Left colon (tissue), 2 donors: ENCODE results near the gene FHAD1. TPM values are rescaled to one million over a fixed set of nuclear protein-coding genes. Genes with fewer than 3 reads are reported as not detected.
"Not testable (repeated sequence)": the region's sequence is repeated elsewhere in the genome, so short reads cannot be mapped to it uniquely, and the experiment has no call there.

Experiments used
- ATAC-seq: fragments of 200-7000 bp; cut with Tn5 transposase; one replicate; pipeline ENCODE4 v1.9.1; 2020; ENCODE audit warnings: mild to moderate bottlenecking, moderate library complexity
- DNase-seq, 2 donors: peaks; one replicate each; pipeline ENCODE4 v3.0.0-alpha.2; 2020
- intact Hi-C, 2 donors: fragments of 100-400 bp; cut with DNase I in 1 of 2; cut with micrococcal nuclease in 1 of 2; formaldehyde crosslinking; loops; one replicate each; pipeline versions ENCODE4 v1.11.2 to v1.14.0; 2022; cut with DNase I, micrococcal nuclease
- total RNA-seq, 2 donors: library from RNA; stranded (reverse); fragmentation: NEBNext Ultra II Directional; extraction: Animal tissue kit (Norgen Biotek cat#: 25700); gene quantifications; one replicate each; pipeline ENCODE4 v1.2.1, GENCODE V29; 2021
- donor health status: DM: no; HTN: no; CAD: no.
- donor health status: DM: yes; HTN: yes; CAD: no.

The FHAD1 gene
- total RNA-seq, 2 donors from 2014 or later, result 1.2 to 1.3 TPM

DNA sequence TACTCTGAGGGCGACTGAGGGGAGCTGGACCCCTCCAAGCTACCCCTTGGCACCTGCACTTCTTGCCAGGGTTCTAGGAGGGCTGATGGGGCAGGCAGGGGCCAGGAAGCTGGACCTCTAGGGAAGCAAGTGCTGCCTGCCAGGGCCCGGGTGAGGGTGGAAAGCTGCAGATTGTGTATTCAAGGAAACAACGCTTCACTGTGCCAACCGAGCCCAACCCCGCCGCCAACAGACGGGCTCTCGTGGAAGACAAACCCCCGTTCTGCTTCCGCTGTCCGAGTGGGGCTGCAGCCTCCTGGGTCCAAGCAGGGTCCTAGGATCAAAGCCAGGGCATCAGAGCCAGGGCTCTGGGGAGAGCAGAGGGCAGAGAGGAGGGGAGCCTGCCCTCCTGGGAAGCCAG is 165.8 kb downstream of the FHAD1 start:
- ATAC-seq, result peak; percentile 39
- DNase-seq, result peak in 1 of 2 donors; percentile 77
- intact Hi-C loops, result no loop called here

DNA sequence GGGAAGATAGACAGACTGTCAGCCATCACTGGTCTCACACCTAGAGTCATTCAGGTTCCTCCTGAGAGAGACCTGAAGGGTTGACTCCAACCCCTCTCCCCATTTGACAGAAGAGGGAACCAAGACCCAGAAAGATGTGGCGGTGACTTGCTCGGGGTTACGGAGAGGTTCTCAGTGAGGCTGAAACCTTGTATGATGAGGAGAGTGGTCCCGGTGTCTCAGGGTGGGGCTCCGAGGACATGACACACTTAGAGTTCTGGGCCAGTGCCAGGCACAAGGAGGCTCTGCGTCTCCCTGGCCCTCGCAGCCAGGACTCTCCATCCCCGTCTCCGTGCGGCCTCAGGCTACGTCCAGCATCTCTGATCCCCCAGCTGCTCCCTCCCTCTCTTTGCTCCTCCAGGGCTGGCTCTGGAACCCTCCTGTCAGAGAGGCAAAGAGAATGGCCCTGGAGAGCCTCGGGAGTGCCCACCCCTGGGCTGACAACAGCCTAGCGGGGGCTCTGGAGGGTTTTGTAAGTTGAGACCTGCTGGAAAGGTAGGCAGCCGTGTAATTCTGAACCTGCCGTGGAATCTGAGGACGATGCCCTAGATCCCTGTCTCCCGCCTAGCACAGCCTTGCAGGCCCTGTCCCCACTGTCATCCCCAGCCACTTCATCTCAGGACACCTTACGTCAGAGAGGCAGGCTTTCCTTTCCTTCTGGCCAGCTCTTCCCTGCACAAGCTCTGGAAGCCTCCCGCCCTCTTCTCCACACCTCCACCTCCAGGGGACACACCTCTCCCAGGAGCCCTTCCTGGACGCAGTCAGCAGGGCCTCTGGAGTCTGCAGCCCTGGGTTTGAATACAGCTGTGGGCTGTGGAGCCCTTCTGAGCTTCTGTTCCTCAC is 166.8 kb downstream of the FHAD1 start:
- DNase-seq (peak; percentile 66 to 80), ATAC-seq (peak; percentile 46)
- intact Hi-C loops, result no loop called here

DNA sequence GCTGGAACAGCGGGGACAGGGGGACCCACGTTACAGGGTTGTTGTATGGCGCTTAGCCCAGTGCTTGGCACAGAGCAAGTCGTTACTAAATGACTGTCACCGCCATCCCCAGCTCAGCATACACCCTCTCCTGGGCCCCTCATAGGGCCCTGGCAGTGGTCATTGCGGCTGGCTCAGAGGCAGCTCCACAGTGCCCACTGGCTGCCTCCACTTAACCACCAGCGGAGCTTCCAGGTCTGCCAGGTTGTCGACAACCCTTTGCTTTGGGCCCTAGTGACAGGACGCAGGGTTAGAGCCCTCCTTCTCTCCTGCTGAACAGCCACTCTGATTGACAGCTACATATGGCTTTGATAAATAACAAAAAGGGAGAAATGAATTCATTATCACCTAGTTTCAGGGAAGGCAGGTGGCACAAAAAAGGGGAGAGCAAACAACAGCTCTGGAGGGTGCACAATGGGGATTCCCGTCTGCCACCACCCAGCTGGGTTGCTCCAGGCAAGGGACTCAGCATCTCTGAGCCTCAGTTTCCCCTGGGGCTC is 167.5 kb downstream of the FHAD1 start:
- no peak for ATAC-seq
- intact Hi-C loops, result no loop called here

DNA sequence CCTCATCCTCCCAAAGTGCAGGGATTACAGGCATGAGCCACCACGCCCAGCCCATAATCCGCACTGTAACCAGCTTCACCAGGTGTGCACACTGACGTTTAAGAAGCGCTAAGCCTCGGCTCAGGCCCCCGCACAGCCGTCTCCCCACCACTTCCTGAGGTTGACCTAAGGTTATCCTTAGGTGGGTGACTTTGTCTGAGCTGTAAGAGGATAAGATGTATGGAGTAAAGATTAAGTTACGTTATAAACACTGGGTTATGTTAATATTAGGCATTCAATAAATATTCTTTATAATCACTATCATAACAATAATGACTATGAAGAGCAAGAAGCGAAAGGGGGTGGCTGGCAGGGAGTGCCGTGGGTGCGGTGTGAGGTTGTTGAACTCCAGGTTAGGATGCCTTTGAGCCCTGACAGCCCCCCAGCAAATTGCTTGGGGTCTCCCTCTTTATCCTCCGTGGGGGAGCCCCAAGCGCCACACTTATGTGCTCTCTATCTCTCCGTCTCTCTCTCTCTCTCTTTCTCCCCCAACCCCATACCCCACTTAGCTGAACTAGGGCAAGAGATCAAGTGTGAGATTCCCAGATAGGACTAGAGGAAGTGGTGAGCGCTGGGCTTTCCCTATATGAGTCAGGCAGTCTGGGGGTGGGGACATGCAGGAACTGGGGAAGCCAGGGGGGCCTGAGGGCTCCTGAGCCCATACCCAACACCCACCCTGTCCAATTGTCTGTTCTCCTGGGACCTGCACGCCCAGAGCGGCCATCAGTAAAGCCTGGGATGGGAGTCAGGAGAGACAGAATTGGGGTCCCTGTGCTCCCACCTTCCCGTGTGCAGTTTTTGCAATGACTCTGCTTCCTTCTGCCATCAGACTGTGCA is 170.3 kb downstream of the FHAD1 start:
- intact Hi-C loops, result no loop called here
- ATAC-seq, result peak; percentile 60
- DNase-seq, result peak; percentile 77 to 89

More for the DNA sequence above, 167.5 kb downstream of the FHAD1 start:
- DNase-seq, result no peak

DNA sequence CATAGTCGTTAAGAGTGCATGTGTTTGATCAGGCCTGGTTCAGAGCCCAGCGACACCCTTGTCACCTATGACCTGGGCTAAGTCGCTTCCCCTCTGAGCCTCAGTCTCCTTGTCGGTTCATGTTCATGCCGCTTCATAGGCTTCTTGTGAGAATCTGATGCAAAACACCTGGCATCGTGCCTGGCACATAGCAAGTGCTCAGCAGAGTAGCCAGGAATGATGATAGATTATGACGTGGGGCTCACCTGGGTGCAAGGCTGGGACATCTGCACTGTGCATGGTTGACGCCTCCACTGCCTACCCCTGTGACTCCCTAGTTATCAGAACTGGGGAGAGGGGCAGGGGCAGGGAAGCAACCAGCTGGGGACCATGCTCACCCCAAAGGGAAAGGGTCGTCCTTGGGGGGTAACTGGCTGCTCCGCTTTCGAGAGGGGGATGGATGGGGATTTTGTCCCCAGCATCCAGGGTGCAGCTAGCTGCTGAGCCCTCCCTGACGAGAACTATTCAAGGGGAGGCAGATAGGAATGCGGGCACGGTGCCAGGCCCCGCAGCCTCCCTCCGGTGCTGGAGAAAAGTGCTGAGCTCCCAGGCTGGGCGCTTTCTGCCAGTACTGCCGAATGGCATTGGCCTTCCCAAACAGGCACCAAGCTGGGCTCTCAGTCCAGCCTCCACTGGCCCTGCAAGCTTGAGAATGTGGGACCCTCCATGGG is 171.9 kb downstream of the FHAD1 start:
- DNase-seq (peak in 1 of 2 donors; percentile 48), ATAC-seq (no peak)
- intact Hi-C loops, result no loop called here

DNA sequence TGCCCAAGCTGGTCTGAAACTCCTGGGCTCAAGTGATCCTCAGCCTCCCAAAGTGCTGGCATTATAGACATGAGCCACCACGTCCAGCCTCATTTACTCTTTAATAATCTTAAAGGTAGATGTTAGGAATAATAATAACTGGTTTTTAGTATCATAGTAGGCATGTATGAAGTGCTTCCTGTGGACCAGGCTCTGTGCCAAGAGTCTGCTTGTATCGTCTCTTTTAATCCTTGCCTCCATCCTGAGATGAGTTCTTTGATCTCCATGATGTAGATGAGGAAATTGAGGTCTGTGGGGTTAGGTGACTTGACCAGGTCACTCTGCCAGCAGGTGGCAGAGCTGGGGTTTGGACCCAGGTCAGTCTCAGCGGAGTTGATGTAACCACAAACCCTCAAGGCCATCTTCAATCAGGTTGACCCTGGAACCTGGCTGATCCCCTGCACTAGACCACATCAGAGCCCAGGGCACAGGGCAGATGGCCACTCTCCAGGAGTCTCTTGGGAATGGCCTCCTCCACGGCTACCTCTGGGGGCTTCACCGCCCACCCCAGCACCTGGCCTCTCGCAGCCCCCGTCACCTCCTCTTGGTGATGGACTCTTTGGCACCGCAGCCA is 173.9 kb downstream of the FHAD1 start:
- intact Hi-C loops, result no loop called here
- DNase-seq, result peak in 1 of 2 donors; percentile 37
- ATAC-seq, result no peak

DNA sequence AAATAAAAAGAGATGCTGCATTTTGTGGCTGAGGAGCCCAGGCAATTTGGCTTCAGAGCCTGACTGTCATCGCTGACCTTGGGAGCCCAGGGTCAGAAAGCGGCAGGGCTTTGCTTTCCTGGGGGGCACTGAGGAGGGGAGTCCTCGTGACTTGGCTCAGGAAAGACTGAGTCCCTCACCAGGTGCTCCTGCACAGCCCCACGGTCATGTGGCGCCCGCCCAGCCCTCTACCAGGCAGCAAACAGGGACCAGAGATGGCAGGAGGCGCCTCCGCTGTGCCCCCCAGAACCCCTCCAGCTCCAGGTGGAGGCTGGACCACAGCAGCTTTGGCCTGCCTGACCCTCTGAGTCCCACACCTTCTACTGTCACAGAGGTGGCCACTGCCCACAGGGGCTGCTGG is 175.8 kb downstream of the FHAD1 start:
- ATAC-seq, result no peak

DNA sequence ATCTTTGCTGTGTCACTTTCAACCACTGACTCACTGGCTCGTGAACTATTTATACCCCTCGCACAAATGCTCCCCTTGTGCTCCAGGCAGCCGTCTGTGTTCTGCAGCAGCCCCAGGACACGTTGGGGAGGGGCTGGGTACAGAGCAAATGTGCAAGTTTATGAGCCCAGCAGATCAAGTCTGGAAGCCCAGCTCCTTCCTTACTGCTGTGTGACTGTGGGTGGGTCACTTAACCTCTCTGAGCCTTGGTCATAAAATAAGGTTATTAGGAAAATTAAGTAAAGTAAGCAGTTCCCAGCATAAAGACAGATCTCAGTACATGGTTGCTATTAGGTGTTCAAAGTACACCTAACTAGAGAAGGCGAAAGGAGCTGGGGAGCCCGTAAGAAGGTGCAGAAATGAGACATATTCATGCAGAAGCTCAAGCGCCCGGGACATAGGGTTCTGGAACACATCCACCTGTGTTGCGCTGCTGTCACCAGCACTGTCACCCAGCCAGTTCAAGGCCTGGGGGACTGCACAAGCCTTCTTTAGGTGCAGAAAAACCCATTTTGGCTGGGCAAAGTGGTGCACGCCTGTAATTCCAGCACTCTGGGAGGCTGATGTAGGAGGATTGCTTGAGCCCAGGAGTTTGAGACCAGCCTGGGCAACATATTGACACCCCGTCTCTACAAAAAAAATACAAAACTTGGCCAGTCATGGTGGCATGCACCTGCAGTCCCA is 176.5 kb downstream of the FHAD1 start:
- DNase-seq, result peak in 1 of 2 donors; percentile 29
- ATAC-seq, result peak; percentile 16
- intact Hi-C loops, result no loop called here

More for the DNA sequence above, 175.8 kb downstream of the FHAD1 start:
- no peak for DNase-seq
- intact Hi-C loops, result no loop called here

DNA sequence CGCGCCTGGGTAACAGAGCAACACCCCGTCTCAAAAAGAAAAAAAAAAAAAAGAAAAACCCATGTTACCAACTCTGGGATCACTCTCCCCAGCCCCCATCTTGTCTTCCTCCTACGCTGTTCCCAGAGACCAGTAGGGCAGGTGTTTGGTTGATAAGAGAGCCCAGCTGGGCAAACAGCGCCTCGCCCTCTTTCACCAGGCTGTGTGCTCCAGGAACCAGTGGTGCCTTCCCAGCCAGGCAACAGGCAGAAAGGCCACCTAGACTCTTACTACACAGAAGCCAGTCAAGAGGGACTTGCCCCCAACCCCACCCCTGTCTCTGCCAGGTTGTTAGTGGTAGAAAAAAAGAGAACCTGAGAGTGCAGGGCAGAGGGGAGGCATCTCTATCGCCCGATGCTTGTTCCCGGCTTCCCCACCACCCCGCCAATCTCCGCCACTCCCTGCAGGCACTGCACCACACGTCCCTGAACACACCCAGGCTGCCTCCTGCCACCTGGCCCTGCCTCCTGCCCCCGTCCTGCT is 177.2 kb downstream of the FHAD1 start:
- peak; percentile 84 to 92 for DNase-seq
- intact Hi-C loops, result no loop called here
- peak; percentile 76 for ATAC-seq

DNA sequence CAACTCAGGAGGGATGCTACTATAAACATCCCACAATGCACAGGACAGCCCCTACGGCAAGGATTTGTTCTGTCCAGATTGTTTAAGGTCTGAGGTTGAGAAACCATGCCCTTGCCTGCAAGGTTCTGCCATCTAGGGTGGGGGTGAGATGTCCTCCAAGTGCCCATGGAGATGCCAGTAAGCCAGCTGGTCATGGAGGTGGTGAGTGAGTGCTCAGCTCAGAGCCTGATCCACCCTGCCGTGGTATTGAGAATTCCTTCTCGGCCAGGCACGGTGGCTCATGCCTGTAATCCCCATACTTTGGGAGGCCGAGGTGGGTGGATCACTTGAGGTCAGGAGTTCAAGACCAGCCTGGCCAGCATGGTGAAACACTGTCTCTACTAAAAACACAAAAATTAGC is 178.0 kb downstream of the FHAD1 start:
- DNase-seq, result no peak
- ATAC-seq, result no peak
- intact Hi-C loops, result loop anchor here in 1 of 2 donors (5.0 kb wide), 1 partner anchor 98 kb away; no protein-coding TSS in a partner anchor

DNA sequence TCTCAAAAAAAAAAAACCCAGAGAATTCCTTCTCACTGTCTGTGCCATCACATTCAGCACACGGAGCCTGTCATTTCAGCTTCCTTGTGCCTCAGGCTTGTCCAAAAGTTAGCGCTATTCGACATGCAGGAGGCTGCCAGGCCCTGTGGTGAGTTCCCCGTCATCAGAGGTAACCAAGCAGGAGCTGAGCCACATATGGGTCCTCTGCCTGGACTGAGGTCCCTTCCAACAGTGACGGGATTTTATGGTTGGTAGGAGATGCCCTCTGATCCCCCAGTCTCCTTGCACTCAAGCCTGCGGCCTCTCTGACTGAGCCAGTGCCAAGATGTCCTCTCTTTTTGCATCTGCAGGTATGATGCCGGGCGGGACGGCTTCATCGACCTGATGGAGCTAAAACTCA is 178.5 kb downstream of the FHAD1 start:
- ATAC-seq (no peak), DNase-seq (no peak)
- intact Hi-C loops, result loop anchor here in 1 of 2 donors (5.0 kb wide), 1 partner anchor 98 kb away; no protein-coding TSS in a partner anchor

DNA sequence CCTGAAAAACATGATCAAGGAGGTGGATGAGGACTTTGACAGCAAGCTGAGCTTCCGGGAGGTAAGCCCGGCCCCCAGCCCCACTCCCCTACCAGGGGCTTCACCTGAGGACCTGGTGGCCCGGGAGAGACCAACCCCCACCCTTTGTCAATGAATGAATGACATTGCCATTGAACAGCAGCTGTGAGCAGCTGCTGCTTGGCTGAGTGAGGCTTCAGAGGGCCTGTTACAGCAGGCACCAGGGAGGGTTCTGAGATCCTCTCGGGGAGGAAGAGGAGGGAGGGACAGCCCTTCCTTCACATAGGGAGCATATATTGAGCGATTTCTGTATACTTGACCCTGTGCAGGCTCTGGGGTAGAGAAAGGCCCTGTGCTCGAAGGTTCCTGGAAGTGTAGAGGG is 178.9 kb downstream of the FHAD1 start:
- intact Hi-C loops, result loop anchor here in 1 of 2 donors (5.0 kb wide), 1 partner anchor 99 kb away; no protein-coding TSS in a partner anchor
- no peak for ATAC-seq
- DNase-seq, result no peak

DNA sequence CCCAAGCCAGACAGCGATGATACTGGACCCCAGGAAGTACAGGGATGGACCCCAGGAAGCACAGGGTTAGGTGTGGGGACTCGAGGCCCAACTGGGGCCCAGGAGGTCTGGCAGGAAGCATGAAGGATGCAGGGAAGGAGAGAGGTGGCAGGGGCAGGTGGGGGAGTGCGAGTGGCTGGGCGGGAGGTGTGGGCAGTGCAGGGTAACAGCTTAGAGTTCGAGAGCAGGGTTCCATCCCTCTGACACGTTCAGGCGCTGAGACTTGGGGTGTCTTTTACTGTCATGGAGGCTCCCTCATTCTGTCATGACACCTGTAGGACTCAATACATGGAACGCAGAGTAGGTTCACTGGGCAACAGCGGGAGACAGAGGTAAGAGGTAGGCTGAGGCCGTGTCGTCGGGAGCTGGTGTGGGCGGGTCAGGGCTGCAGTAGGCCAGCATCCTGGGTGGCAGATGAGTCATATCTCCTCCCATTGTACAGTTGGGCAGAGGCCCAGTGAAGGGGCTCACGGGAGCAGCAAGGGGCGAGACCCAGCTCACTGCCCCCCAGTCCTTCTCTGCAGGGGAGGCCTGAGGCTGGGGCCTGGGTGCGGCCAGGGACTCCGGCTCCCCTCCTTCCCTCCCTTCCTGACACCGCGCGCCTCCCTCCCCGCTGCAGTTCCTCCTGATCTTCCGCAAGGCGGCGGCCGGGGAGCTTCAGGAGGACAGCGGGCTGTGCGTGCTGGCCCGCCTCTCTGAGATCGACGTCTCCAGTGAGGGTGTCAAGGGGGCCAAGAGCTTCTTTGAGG is 179.7 kb downstream of the FHAD1 start:
- peak; percentile 48 for ATAC-seq
- intact Hi-C loops, result loop anchor here in 1 of 2 donors (5.0 kb wide), 1 partner anchor 99 kb away; no protein-coding TSS in a partner anchor
- DNase-seq, result peak; percentile 82 to 86

DNA sequence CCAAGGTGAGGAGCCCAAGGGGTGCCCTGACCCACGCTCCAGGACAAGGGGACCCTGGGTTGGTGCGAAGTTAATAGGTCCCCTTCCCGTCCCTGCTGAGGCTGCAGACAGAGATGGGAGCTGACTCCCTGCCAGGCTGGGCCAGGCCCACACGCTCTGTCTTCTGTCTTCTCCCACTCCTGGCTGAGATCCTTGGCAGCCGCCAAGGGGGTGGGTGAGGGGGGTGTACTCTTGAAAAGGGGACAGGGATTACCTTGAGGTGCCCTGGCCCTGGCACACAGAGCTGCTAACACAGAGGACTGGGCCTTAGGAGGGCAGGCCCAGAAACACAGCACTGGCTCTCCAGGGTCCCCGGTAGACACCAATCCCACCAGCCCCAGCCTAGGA is 180.2 kb downstream of the FHAD1 start:
- ATAC-seq (no peak), DNase-seq (no peak)
- intact Hi-C loops, result loop anchor here in 1 of 2 donors (5.0 kb wide), 1 partner anchor 100 kb away; no protein-coding TSS in a partner anchor

DNA sequence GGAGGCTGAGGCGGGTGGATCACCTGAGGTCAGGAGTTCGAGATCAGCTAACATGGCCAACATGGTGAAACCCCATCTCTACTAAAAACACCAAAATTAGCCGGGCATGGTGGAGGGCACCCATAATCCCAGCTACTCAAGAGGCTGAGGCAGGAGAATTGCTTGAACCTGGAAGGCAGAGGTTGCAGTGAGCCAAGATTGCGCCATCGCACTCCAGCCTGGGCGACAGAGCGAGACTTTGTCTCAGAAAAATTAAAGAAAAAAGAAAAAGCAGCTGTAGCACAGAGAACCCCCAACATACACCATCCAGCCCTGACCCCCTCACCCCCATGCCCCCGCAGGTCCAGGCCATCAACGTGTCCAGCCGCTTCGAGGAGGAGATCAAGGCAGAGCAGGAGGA is 181.2 kb downstream of the FHAD1 start:
- intact Hi-C loops, result loop anchor here in 1 of 2 donors (5.0 kb wide), 1 partner anchor 101 kb away; no protein-coding TSS in a partner anchor
- not testable (repeated sequence) for ATAC-seq

DNA sequence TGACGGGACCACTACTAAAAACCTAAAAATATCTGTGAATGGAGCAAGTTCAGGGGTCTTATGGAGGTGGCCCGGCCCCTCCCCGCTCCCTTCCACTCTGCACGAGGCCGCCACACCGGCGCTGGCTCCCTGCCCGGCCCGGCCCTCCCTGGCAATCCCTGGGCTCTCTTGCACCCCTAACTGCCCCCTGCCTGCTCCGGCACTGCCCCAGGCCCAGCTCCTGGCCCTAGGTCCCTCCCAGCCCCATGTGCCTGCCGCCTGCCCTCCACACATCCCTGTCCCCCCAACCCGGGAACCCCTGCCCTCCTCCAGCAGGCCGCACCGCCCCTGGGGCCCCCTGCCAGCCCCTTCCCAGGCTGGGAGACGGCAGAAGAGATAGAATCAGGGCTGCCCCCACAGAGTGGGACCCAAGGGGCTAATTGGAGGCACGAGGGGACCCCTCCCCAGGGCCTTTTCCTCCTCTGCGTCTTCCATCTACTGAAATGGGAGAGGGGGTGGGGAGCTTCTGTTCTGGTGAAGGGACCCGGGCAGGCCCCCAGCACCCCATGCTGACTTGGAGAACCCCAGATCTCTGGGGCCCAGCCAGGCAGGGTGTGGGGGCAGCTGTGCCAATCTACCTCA is 181.9 kb downstream of the FHAD1 start:
- intact Hi-C loops, result loop anchor here in 1 of 2 donors (5.0 kb wide), 1 partner anchor 102 kb away; no protein-coding TSS in a partner anchor
- DNase-seq, result no peak
- ATAC-seq, result no peak

More for the DNA sequence above, 181.2 kb downstream of the FHAD1 start:
- not testable (repeated sequence) for DNase-seq
